GM10266 (cell line): ENCODE measurements around the gene DUOX1.

Experiments used
- DNase-seq: peaks from one replicate; pipeline ENCODE4 v3.0.0; 2012; ENCODE audit errors: extremely low spot score
- TF ChIP-seq, protein P1 (sequence below): IDR thresholded peaks from 2 replicates; pipeline ENCODE4 v1.5.1; 2012; ENCODE audit warnings: mild to moderate bottlenecking, low read depth; ENCODE audit not compliant: control insufficient read depth, insufficient read depth; ENCODE audit errors: missing control alignments

DUOX1 gene

DNA sequence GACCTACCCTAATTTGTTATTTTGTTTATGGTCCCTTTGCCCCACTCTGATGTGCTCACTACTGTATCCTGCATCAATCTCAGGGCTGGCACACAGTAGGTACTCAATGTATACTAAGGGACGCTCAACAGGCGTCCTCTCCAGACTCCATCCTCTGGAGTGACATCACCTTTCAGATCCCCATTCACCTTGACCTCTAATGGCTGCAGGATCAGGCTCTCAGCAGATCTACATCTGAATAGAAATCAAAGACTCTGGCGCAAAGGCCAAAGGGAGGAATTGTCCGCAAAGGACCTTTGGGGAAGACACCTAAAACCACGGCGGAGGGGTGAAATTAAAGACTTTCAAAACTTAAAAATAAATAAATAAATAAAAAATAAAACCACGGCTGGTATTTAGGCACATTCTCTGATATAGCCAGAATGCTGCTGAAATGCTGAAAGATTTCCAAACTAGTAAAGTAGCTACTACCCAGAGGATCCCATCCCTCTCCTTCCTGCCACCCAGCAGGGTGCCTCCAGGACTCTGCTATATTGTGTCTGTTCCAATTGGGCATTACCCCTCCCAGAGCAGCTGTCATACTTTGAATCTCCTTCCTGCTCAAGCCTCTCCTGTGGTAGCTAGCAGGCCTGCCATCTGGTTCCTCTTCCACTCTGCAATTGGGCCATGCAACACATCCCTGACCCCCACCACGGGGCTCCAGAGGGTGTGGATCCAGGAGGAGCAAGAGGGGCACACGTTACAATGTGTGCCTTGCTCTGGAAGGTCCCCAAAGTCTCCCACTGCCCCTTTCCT is 51.9 kb downstream of the DUOX1 start:
- DNase-seq, result no peak
- TF ChIP-seq, protein P1, sequence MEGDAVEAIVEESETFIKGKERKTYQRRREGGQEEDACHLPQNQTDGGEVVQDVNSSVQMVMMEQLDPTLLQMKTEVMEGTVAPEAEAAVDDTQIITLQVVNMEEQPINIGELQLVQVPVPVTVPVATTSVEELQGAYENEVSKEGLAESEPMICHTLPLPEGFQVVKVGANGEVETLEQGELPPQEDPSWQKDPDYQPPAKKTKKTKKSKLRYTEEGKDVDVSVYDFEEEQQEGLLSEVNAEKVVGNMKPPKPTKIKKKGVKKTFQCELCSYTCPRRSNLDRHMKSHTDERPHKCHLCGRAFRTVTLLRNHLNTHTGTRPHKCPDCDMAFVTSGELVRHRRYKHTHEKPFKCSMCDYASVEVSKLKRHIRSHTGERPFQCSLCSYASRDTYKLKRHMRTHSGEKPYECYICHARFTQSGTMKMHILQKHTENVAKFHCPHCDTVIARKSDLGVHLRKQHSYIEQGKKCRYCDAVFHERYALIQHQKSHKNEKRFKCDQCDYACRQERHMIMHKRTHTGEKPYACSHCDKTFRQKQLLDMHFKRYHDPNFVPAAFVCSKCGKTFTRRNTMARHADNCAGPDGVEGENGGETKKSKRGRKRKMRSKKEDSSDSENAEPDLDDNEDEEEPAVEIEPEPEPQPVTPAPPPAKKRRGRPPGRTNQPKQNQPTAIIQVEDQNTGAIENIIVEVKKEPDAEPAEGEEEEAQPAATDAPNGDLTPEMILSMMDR, result no peak

DNA sequence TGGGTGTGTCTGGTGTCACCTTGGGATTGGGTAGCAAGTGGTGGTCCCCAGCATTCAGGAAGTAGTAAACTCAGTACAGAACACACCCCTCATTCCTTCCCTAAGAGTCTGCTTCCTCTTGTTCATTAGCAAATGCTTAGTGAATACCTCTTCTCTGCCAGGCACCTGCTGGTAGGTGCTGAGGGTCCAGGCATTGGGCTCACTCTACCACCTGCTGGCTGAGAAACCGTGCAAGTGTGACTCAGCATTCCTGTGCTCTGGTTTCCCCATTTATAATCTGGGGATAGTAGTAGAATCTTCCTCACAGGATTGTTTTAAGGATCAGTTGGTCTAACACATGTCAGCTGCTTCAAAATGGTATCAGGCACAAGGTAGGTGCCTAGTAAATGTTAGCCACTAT is 53.2 kb downstream of the DUOX1 start:
- TF ChIP-seq, protein P1, result no peak
- no peak for DNase-seq

DNA sequence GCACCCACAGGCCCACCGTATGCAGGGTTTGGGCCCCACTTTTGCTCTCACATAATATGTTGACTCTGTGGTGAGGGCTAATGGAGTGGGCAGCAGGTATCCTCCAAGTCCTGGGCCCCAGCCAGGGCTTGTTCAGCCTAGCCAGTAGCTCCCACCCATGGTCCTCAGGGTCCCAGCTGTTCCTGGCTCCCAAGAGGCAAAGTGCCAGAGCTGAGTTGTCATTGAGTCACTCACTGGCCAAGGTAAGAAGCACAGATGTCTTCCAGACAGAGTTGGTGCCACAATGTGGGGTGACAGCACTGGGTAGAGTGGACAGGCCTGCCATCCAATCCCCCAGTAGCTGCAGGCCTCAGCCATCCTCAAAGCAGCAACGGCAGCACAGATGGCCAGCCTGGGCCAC is 53.7 kb downstream of the DUOX1 start:
- DNase-seq, result no peak
- TF ChIP-seq, protein P1, result no peak

DNA sequence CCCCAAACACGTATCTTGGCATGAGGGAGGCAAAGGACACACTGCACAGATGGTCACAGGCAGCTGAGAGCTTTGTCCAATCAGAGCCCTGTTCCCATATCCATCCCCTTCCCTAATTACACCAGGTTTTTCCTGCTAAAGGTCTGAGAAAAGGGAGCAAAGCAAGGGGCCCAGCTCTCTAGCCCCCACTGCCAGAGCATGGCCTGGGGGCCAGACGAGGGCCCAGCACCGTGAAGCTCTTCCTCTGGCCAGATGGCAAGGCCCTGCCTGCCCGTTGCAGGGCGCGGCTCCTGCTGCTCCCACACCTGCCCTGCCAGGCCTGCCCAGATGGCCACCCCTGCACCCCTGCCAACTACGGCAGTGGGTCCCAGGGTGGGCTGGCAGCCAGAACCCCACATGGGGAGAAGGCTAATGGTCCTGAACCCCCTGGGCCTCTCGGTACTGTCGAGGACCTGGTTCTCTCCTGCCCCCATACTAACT is 54.8 kb downstream of the DUOX1 start:
- DNase-seq, result no peak
- TF ChIP-seq, protein P1, result no peak

DNA sequence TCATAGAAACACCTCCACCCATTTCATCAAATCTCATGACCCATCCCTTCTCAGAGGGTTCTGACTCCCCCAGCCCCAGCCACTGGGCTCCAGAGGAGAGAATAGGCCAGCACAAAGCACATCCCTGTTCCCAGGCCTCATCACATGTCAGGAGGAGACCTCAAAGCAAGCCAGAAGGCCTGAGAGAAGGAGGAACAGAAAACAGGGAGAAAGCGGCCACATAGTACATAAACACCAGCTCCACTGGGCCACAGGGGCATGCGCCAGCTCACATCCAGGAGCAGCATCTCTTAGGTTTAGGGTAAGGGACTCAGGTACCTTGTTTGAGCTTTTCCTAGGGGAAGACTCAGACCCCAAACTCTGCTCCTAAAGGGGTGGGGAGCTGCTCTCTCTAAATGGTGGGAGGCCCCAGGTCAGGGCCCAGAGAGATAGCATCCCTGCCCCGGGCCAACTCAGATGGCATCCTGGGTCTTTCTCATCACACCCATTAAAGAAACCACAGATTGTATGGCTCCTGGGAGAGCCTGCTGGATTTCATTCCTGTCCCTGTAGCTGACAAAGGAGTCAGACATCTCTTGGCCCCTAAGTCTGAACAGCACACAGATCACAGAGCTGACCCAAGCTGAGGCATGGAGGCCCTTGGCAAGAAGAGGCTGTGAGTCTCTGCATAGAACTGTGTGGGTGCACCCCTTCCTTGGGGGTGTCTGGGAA is 55.4 kb downstream of the DUOX1 start:
- TF ChIP-seq, protein P1, result no peak
- DNase-seq, result no peak

DNA sequence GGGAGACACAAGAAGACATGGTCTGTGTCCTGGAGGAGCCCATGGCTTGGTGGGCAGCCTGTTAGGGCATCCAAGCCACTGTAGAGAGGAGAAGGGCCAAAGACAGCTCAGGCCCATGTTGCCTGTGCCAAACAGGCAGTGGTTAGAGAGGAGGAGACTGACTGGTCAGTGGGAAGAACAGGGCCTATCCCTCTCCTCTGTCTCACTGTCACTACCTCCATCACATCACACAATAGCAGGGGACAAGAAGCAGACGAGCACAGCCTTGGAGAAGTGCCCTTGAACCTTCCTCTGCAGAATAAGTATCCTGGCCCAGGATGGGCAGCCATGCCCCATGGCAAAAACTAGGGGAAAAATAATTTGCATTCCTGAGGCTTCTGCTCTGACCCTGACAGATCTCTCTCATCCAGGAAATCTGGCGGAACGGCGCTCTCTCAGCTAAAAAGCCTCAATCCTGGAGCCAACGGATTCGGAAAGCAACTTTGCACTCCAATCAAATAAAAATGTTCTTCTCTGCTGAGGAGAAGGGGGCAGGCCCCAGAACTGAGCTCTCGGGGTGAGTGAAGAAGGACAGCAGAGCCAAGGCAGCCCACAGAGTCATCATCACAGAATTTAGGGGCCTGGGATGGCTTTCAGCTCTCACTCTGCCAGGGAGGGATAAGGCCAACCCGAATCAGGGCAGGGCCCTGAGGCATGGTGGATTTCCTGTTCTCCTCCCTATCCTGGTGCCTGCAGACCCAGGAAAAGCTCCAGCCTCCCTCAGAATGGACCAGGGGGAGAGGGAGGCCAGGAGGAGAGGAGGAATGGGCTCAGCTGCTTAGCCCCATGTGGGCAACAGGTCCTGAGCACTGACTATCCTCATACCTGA is 56.3 kb downstream of the DUOX1 start:
- TF ChIP-seq, protein P1, result no peak
- DNase-seq, result no peak
